HEK293 (cell line): ENCODE measurements around the gene CCDC136.

ENCODE experiments used
- CTCF ChIA-PET: fragments of 350-600 bp; formaldehyde crosslinking; extraction: SDS; loops from one replicate; lab custom pipeline; 2021; ENCODE audit warnings: antibody characterized with exemption; lab: Yijun Ruan, JAX
- POLR2A ChIA-PET: fragments of 300-600 bp; formaldehyde crosslinking; extraction: SDS; loops from one replicate; lab custom pipeline; 2020; ENCODE audit warnings: antibody characterized with exemption, inconsistent platforms; lab: Yijun Ruan, JAX
- H3K27ac ChIP-seq: fragments of 200-500 bp; sonication (Bioruptor generic); 2 replicates; pipeline ENCODE4 v1.5.1; 2014; ENCODE audit warnings: low read depth, low read length, control low read depth, inconsistent platforms; ENCODE audit errors: extremely low read depth
- H3K36me3 ChIP-seq, 2 experiments: fragments of 200-500 bp in 1 of 2; sonication (Bioruptor generic) in 1 of 2; 1 replicate in 1 of 2; 2 replicates in 1 of 2; pipeline ENCODE4 v1.5.1; 2014 to 2017; ENCODE audit warnings: inconsistent platforms in 2 of 2, low read length in 2 of 2; ENCODE audit not compliant: control insufficient read depth in 2 of 2, insufficient read depth in 1 of 2
- H3K4me1 ChIP-seq: fragments of 200-500 bp; sonication (Bioruptor generic); 2 replicates; pipeline ENCODE4 v1.5.1; 2014; ENCODE audit warnings: mild to moderate bottlenecking, low read length, inconsistent platforms; ENCODE audit not compliant: control insufficient read depth, insufficient read depth
- H3K4me3 ChIP-seq: 2 replicates; pipeline ENCODE4 v1.5.1; 2011; ENCODE audit warnings: low read depth, mild to moderate bottlenecking, control low read depth, low read length, moderate library complexity
- H3K9me3 ChIP-seq: fragments of 200-500 bp; sonication (Bioruptor generic); 2 replicates; pipeline ENCODE4 v1.5.1; 2014; ENCODE audit warnings: low read depth, low read length, inconsistent platforms; ENCODE audit not compliant: control insufficient read depth, insufficient read depth
- BCL11B ChIP-seq: fragments of 450-650 bp; formaldehyde crosslinking; IDR thresholded peaks from 2 replicates; pipeline ENCODE4 v1.5.1; 2016; ENCODE audit warnings: low read depth, missing biosample characterization, missing genetic modification characterization
- GLI2 ChIP-seq: fragments of 450-650 bp; formaldehyde crosslinking; IDR thresholded peaks from 2 replicates; pipeline ENCODE4; 2017; ENCODE audit warnings: missing biosample characterization, missing genetic modification characterization, low read depth, borderline replicate concordance
- KLF1 ChIP-seq: fragments of 450-650 bp; formaldehyde crosslinking; IDR thresholded peaks from 2 replicates; pipeline ENCODE4 v1.5.1; 2016; ENCODE audit warnings: missing biosample characterization, missing genetic modification characterization
- OSR2 ChIP-seq: fragments of 450-650 bp; formaldehyde crosslinking; IDR thresholded peaks from 2 replicates; pipeline ENCODE4 v1.5.1; 2016; ENCODE audit warnings: missing biosample characterization, missing genetic modification characterization
- ZBTB48 ChIP-seq: fragments of 450-650 bp; formaldehyde crosslinking; IDR thresholded peaks from 2 replicates; pipeline ENCODE4 v1.5.1; 2016; ENCODE audit warnings: missing biosample characterization, missing genetic modification characterization
- ZFP69B ChIP-seq: fragments of 450-650 bp; formaldehyde crosslinking; IDR thresholded peaks from 2 replicates; pipeline ENCODE4 v1.5.1; 2016; ENCODE audit warnings: missing biosample characterization, missing genetic modification characterization
- ZNF19 ChIP-seq: fragments of 450-650 bp; formaldehyde crosslinking; IDR thresholded peaks from 2 replicates; pipeline ENCODE4; 2016; ENCODE audit warnings: missing biosample characterization, missing genetic modification characterization, low read depth
- ZNF223 ChIP-seq: fragments of 450-650 bp; formaldehyde crosslinking; IDR thresholded peaks from 2 replicates; pipeline ENCODE4 v1.5.1; 2016; ENCODE audit warnings: missing biosample characterization, missing genetic modification characterization
- ZNF423 ChIP-seq: fragments of 450-650 bp; formaldehyde crosslinking; IDR thresholded peaks from 2 replicates; pipeline ENCODE4 v1.5.1; 2016; ENCODE audit warnings: missing biosample characterization, missing genetic modification characterization
- ZNF544 ChIP-seq: fragments of 450-650 bp; formaldehyde crosslinking; IDR thresholded peaks from 2 replicates; pipeline ENCODE4 v1.5.0; 2017; ENCODE audit warnings: missing biosample characterization, missing genetic modification characterization
- ZNF664 ChIP-seq: fragments of 450-650 bp; formaldehyde crosslinking; IDR thresholded peaks from 2 replicates; pipeline ENCODE4 v1.5.1; 2016; ENCODE audit warnings: missing biosample characterization, missing genetic modification characterization
- ZNF768 ChIP-seq: fragments of 450-650 bp; formaldehyde crosslinking; IDR thresholded peaks from 2 replicates; pipeline ENCODE4 v1.5.1; 2018; ENCODE audit warnings: missing biosample characterization, mild to moderate bottlenecking, missing genetic modification characterization
- TF ChIP-seq, protein P1 (sequence below): fragments of 450-650 bp; formaldehyde crosslinking; conservative IDR thresholded peaks from 2 replicates; pipeline ENCODE4 v1.5.1; 2016; ENCODE audit warnings: low read depth, missing biosample characterization, missing genetic modification characterization
- TF ChIP-seq, protein P2 (sequence below): fragments of 450-650 bp; formaldehyde crosslinking; IDR thresholded peaks from 2 replicates; pipeline ENCODE4 v1.5.1; 2016; ENCODE audit warnings: missing biosample characterization, missing genetic modification characterization
- TF ChIP-seq, protein P3 (sequence below): fragments of 450-650 bp; formaldehyde crosslinking; IDR thresholded peaks from 2 replicates; pipeline ENCODE4 v1.5.1; 2016; ENCODE audit warnings: missing biosample characterization, missing genetic modification characterization
- TF ChIP-seq, protein P4 (sequence below): fragments of 450-650 bp; formaldehyde crosslinking; IDR thresholded peaks from 2 replicates; pipeline ENCODE4 v1.5.1; 2017; ENCODE audit warnings: missing biosample characterization, missing genetic modification characterization

Gene CCDC136

DNA sequence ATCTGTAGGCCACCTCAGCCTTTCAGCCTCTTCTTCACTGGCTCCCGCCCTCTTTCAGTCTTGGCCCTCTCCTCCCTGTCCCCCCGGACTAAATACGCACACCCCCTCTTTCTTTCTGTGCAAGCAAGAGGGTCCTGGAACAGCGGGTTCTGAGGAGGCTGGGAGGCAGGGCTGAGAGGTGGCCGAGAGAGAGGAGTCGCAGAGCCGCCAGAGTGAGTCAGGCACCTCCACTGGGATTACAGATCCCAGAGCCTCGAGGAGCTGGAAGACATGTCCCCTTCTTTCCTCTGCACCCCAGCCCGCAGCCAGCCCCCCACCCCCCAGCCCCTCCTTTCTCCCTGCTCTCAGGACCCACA lies 182 bp downstream of the CCDC136 start (continued):
- TF ChIP-seq, protein P1, sequence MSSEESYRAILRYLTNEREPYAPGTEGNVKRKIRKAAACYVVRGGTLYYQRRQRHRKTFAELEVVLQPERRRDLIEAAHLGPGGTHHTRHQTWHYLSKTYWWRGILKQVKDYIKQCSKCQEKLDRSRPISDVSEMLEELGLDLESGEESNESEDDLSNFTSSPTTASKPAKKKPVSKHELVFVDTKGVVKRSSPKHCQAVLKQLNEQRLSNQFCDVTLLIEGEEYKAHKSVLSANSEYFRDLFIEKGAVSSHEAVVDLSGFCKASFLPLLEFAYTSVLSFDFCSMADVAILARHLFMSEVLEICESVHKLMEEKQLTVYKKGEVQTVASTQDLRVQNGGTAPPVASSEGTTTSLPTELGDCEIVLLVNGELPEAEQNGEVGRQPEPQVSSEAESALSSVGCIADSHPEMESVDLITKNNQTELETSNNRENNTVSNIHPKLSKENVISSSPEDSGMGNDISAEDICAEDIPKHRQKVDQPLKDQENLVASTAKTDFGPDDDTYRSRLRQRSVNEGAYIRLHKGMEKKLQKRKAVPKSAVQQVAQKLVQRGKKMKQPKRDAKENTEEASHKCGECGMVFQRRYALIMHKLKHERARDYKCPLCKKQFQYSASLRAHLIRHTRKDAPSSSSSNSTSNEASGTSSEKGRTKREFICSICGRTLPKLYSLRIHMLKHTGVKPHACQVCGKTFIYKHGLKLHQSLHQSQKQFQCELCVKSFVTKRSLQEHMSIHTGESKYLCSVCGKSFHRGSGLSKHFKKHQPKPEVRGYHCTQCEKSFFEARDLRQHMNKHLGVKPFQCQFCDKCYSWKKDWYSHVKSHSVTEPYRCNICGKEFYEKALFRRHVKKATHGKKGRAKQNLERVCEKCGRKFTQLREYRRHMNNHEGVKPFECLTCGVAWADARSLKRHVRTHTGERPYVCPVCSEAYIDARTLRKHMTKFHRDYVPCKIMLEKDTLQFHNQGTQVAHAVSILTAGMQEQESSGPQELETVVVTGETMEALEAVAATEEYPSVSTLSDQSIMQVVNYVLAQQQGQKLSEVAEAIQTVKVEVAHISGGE (tag by site-specific recombination), result no peak

DNA sequence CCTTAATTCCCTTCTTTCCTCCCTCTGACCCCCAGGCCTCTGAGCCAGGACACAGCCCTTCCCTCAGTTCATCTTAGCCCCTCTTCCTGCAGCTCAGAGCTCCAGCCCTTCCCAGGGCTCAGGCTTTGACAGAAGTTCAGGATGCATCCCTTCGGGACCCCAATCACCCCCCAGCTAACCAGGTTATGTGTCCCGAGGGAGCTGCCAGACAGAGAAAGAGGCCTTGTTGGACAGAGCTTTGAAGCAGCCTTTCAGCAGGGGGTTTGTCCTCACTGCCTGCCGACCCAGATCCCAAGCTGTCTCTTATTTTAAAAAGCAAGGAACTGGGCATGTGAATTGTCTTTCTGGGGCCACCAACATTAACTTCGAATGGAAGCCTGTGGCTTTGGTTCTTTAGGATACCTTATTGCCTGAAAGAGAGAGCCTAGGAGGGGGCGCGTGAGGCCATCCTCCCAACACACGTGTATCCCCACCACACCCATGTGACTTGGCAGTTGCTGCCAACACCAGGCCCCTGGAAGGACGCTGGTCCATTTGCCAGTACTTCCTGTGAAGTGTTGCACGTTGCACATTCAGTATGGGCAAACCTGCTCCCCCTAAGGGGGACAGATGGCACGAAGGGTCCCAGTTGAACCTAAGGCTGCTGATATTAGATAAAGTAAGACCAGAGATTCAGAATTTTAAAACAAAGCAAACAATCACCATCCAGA lies 858 bp downstream of the CCDC136 start:
- TF ChIP-seq, protein P2, sequence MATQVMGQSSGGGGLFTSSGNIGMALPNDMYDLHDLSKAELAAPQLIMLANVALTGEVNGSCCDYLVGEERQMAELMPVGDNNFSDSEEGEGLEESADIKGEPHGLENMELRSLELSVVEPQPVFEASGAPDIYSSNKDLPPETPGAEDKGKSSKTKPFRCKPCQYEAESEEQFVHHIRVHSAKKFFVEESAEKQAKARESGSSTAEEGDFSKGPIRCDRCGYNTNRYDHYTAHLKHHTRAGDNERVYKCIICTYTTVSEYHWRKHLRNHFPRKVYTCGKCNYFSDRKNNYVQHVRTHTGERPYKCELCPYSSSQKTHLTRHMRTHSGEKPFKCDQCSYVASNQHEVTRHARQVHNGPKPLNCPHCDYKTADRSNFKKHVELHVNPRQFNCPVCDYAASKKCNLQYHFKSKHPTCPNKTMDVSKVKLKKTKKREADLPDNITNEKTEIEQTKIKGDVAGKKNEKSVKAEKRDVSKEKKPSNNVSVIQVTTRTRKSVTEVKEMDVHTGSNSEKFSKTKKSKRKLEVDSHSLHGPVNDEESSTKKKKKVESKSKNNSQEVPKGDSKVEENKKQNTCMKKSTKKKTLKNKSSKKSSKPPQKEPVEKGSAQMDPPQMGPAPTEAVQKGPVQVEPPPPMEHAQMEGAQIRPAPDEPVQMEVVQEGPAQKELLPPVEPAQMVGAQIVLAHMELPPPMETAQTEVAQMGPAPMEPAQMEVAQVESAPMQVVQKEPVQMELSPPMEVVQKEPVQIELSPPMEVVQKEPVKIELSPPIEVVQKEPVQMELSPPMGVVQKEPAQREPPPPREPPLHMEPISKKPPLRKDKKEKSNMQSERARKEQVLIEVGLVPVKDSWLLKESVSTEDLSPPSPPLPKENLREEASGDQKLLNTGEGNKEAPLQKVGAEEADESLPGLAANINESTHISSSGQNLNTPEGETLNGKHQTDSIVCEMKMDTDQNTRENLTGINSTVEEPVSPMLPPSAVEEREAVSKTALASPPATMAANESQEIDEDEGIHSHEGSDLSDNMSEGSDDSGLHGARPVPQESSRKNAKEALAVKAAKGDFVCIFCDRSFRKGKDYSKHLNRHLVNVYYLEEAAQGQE (tag by site-specific recombination), result peak; percentile 71
- TF ChIP-seq ZNF664 (tag by site-specific recombination), result no peak
- no peak overlapping the region for H3K4me3 ChIP-seq
- H3K36me3 ChIP-seq, result peaks cover 0 to 17% of the 10 kb centered on the region in 2 experiments; a peak in 2 of 3 replicates
- CTCF ChIA-PET, result no interaction called here
- H3K27ac ChIP-seq, result no peak overlapping the region
- POLR2A ChIA-PET, result interaction anchor here (1.9 kb wide), 1 partner anchor 54 kb away, joined by 7 read pairs; the partner anchor contains the start of gene CALU
- no peaks in the 10 kb centered on the region for H3K9me3 ChIP-seq
- peaks cover 2% of the 10 kb centered on the region; the same call in 1 of the 2 replicates for H3K4me1 ChIP-seq

DNA sequence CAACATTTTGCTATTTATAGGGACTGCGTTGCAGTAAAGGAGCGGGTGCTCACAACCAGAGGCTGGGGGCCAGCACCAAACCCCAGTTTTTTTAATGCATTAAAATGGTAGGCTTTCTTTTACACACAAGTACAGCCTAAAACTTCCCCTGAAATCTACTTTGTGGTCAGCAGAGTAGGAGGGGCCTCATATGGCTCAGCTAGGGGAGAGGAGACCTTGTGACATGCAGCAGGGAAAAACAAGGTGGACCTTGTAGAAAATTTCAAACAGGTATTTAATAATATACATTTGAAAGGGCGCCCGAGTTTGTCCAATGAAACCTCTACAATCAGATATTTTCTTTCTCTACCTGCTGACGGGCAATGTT lies 1.4 kb downstream of the CCDC136 start:
- CTCF ChIA-PET, result no interaction called here
- Histone ChIP-seq H3K36me3 (peaks cover 0 to 17% of the 10 kb centered on the region in 2 experiments; a peak in 2 of 3 replicates), H3K9me3 (no peaks in the 10 kb centered on the region), H3K27ac (no peak overlapping the region), H3K4me1 (peaks cover 2% of the 10 kb centered on the region; the same call in 1 of the 2 replicates), H3K4me3 (no peak overlapping the region)
- TF ChIP-seq ZNF423 (no peak), ZNF223 (tag by site-specific recombination) (no peak), GLI2 (no peak), KLF1 (tag by site-specific recombination) (no peak), ZBTB48 (tag by site-specific recombination) (no peak), OSR2 (no peak), ZNF19 (tag by site-specific recombination) (no peak), ZNF544 (tag by site-specific recombination) (no peak), ZNF768 (no peak), BCL11B (tag by site-specific recombination) (no peak), ZFP69B (tag by site-specific recombination) (no peak)
- TF ChIP-seq, protein P3, sequence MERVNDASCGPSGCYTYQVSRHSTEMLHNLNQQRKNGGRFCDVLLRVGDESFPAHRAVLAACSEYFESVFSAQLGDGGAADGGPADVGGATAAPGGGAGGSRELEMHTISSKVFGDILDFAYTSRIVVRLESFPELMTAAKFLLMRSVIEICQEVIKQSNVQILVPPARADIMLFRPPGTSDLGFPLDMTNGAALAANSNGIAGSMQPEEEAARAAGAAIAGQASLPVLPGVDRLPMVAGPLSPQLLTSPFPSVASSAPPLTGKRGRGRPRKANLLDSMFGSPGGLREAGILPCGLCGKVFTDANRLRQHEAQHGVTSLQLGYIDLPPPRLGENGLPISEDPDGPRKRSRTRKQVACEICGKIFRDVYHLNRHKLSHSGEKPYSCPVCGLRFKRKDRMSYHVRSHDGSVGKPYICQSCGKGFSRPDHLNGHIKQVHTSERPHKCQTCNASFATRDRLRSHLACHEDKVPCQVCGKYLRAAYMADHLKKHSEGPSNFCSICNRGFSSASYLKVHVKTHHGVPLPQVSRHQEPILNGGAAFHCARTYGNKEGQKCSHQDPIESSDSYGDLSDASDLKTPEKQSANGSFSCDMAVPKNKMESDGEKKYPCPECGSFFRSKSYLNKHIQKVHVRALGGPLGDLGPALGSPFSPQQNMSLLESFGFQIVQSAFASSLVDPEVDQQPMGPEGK, result no peak
- TF ChIP-seq, protein P4, sequence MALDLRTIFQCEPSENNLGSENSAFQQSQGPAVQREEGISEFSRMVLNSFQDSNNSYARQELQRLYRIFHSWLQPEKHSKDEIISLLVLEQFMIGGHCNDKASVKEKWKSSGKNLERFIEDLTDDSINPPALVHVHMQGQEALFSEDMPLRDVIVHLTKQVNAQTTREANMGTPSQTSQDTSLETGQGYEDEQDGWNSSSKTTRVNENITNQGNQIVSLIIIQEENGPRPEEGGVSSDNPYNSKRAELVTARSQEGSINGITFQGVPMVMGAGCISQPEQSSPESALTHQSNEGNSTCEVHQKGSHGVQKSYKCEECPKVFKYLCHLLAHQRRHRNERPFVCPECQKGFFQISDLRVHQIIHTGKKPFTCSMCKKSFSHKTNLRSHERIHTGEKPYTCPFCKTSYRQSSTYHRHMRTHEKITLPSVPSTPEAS (tag by site-specific recombination), result no peak
- POLR2A ChIA-PET, result no interaction called here
